Activated CD4-positive, alpha-beta T cell treated with anti-CD3 and anti-CD28 coated beads, Interleukin-2, amount 50 U/mL, for 4 hours (primary cell): Measurements from ENCODE around the gene FBXO3.
"Not testable (repeated sequence)": the region's sequence is repeated elsewhere in the genome, so short reads cannot be mapped to it uniquely, and the experiment has no call there.

Source experiments
- DNase-seq, 2 experiments: peaks; one replicate each; pipeline ENCODE4 v3.0.0-alpha.2; 2020

Gene FBXO3

GRCh38 chr11:33772300-33772699 is 2.0 kb downstream of the FBXO3 start:
- no peak for DNase-seq

- DNase-seq = no peak
These were observed 4.1 kb downstream of the FBXO3 start for GRCh38 chr11:33770236-33770635.

- no peak for DNase-seq
These were observed 4.8 kb downstream of the FBXO3 start for GRCh38 chr11:33769542-33769941.

GRCh38 chr11:33767624-33768023 is 6.7 kb downstream of the FBXO3 start:
- DNase-seq = no peak

GRCh38 chr11:33766085-33766484 is 8.2 kb downstream of the FBXO3 start:
- no peak for DNase-seq

- no peak for DNase-seq
These were observed 12.8 kb downstream of the FBXO3 start for GRCh38 chr11:33761471-33761870.

- DNase-seq = no peak
These were observed 20.9 kb downstream of the FBXO3 start for GRCh38 chr11:33753304-33753967.

- DNase-seq = no peak
These were observed 22.4 kb downstream of the FBXO3 start for GRCh38 chr11:33751878-33752277.

- DNase-seq = no peak
These were observed 26.3 kb downstream of the FBXO3 start for GRCh38 chr11:33747979-33748378.

GRCh38 chr11:33743291-33743690 is 31.0 kb downstream of the FBXO3 start:
- DNase-seq = no peak

GRCh38 chr11:33742249-33742851 is 32.0 kb downstream of the FBXO3 start:
- no peak for DNase-seq

- no peak for DNase-seq
These were observed 32.5 kb downstream of the FBXO3 start for GRCh38 chr11:33741806-33742205.

- no peak for DNase-seq
These were observed 36.9 kb downstream of the FBXO3 start for GRCh38 chr11:33737362-33737821.

- DNase-seq = peak; percentile 93
These were observed 38.0 kb downstream of the FBXO3 start, which contains the start of gene CD59 for GRCh38 chr11:33736148-33736812. CD59 (minus strand) TSS chr11:33736423; CDS start chr11:33722445, 13,978 bp downstream.

- DNase-seq = peak; percentile 11 to 28
These were observed 38.8 kb downstream of the FBXO3 start for GRCh38 chr11:33735271-33736147.

- DNase-seq = no peak
These were observed 39.7 kb downstream of the FBXO3 start for GRCh38 chr11:33734441-33735270.

- DNase-seq = no peak
These were observed 40.3 kb downstream of the FBXO3 start for GRCh38 chr11:33733980-33734379.

GRCh38 chr11:33731723-33732531 is 42.4 kb downstream of the FBXO3 start:
- DNase-seq = no peak

- no peak for DNase-seq
These were observed 43.6 kb downstream of the FBXO3 start for GRCh38 chr11:33730716-33731115.

GRCh38 chr11:33729072-33729664 is 45.2 kb downstream of the FBXO3 start:
- not testable (repeated sequence) for DNase-seq

- not testable (repeated sequence) for DNase-seq
These were observed 46.8 kb downstream of the FBXO3 start for GRCh38 chr11:33727539-33727938.
